RCC 7860 (cell line): ENCODE data around the gene WASL.
A peak's percentile ranks its signal among the peaks of the same experiment; 100 is the strongest.

ENCODE experiments used
- DNase-seq: peaks from one replicate; pipeline ENCODE4 v3.0.0-alpha.2; 2015; ENCODE audit warnings: low spot score
- FAIRE-seq: peaks from 2 replicates; lab custom pipeline; 2012; peaks lifted over from hg19 to GRCh38; lab: Jason Lieb, UNC

Gene WASL

DNA sequence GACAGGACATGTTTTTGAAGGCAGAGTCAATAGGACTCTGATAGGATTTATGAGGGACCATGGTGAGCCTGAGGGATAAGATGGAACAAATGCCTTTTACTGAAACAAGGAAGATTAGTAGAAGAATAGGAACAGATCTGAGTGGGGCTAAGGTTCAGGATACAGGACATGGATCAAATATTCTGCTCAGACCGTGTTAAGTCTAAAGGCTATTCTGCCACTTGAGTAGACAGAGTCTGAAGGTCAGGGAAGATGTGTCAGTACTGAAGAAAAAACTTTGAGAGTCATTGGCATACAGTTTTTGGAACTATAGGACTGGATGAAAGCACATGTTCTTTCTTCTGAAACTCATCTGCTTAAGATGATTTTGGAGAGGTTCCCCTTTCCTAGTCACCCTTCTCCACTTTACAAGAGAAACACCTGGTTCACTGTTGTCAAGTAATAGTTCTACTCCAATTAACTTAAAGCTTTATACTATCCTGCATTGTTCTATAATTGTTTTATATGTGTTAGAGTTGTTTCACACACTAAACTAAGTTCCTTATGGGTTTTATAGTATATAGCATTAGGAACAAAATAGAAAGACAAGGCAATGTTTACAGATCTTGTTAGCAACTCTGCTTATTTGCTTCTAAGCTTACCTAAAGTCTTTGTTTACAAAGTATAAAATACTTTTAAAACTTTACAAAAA is 43.4 kb downstream of the WASL start:
- DNase-seq: no peak
- no peak for FAIRE-seq

DNA sequence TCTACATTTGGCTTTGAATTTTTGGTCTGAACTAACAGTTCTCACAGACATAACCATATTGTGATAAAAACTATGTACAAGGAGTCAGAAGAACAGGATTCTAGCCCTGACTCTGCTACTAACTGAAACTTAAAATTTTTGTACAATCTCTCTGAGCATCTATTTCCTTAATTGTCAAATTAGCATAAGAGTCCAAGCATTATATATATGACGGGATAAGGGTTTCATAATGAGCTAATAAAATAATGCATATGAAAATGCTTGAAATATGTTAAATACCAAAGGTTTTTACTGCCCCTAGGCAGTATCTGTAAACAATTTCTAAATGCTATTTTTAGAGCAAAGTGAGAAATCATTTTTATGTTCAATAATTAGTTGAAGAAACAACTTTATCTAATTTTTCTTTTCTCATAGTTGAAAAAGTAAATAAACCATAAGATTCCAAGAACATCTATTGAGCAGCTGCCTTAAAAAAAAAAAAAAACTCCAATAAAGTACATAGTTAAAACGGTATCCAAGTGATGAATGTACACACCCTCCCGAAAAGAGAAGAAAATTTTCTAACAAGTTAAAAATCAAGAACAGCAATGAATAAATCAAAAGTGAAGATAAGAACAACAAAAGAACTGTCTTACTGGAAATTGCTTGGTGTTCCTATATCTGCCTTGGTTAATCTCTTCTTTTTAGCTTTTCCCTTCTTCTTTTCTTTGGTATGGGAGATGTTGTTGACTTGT is 52.7 kb downstream of the WASL start:
- DNase-seq (no peak), FAIRE-seq (no peak)

DNA sequence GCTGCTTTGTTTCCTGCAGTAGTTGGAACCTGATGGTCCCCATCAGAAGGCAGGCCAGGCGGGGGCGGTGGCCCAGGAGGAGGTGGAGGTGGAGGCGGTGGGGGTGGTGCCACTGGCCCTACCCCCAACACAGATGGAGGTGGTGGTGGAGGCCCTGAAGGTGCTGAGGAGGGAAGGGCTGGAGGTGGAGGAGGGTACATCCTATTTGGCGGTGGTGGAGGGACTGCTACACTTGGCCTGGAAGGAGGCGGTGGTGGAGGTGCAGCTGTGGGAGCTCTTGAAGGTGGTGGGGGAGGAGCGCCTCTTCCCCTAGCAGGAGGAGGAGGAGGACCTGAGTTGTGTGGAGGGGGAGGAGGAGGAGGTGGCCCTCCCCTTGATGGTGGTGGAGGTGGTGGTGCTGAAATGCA is 56.3 kb downstream of the WASL start:
- FAIRE-seq (no peak), DNase-seq (no peak)

DNA sequence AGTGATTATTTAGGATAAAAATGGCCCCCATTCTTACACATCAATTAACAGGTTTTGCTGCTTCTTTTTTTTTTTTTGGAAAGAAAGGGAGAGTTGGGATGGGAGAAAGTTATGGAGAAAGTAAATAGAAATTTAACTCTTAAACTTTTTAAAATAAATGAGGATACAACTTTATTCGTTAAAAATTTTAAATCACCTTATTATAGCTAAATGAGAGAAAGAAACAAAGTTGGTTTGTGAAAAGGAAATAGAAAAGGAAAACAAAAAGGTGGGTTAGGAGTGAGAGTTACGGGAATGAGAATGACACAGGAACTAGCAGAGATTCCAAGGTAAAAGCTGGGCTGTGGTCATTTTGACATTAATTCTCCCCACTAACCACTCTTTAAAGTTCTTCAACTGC is 58.3 kb downstream of the WASL start:
- peak; percentile 21 for FAIRE-seq
- no peak for DNase-seq

DNA sequence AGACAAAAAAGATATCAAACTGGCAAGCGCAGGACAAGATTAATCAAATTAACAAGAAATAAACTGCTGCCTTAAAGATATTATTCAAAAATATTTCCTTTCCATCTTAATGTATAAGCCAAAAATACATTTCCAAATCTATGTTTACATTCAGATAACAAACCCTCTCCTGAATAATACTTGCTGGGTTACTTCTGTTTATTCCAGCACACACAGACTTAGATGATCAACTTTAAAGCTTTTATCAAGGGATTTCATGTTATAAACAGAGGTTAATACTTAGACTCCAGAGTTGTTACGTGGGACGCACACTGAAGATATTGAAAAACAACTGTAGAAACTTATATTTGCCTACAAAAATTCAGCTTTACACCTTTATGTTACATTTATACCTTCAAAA is 59.6 kb downstream of the WASL start:
- no peak for FAIRE-seq
- no peak for DNase-seq

DNA sequence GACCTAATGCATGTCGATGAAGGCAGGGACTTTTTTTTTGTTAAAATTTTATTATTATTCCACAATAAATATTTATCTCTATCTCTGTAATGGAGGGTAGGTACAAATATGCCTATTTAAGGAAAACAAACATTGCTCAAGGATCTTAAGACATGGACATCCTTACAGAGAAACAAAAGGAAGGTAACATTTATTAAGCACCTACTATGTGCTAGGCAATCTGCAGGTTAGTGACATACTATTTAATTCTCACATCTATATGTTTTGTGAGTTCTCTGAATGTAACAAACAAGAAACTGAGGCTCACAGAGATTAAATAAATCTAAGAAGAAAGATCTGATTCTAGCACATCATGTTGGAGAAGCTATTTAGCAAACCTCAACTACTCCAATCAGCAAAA is 61.1 kb downstream of the WASL start:
- FAIRE-seq (no peak), DNase-seq (no peak)

DNA sequence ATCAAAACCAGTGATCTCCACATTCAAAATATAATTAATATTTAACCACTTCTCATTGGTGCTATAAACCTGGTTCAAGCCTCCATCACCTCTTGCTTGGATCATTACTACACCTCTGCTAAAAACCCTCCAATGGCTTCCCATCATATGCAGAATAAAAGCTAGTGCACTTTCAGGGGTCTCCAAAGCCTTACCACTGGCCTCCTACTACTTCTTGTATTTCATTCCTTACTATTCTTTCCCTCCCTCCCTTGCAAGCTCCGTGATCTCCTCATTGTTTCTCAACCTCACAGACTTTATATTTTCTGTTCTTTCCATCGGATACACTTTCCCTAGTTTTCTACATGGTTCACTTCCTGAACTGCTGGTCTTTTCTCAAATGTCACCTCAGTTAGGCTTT is 61.6 kb downstream of the WASL start:
- FAIRE-seq: no peak

DNA sequence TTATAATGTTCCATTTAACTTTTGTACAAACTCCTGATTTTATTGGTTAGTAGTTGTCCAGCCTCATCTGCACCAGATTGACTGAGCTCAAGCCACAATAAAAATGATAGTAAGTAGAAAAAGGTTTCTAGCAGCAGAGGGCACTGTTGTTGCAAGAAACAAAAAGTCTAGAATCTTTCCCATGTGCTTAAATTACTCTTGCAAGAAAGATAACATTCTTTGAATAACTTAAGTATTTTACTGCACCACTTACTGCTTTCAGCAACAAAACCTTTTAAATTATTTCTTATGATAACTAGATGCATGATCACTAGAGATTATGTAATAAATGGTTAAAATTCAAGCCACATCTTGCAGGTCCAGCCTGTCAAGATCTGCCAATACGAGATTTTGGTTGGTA is 66.1 kb downstream of the WASL start:
- DNase-seq (peak; percentile 58), FAIRE-seq (peak; percentile 90)

More for the DNA sequence above, 61.6 kb downstream of the WASL start:
- DNase-seq: no peak

DNA sequence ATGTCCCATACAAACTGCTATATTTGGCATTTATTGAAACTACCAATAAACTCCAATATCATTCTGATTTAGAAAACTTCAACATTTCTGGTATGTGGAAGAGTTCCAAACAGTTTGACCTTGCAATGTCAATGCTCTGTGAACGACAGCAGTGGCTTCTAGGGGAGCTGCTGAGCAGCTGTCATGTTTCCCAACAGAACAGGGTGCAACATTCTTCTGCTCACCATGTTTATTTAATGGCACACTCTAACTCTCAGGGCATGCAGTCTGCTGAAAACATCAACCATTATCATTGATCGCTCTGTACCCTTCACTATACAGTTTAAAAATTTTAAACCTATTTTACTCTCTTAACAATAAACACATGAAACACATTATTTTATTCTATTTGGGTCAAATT is 67.2 kb downstream of the WASL start:
- DNase-seq (no peak), FAIRE-seq (no peak)

DNA sequence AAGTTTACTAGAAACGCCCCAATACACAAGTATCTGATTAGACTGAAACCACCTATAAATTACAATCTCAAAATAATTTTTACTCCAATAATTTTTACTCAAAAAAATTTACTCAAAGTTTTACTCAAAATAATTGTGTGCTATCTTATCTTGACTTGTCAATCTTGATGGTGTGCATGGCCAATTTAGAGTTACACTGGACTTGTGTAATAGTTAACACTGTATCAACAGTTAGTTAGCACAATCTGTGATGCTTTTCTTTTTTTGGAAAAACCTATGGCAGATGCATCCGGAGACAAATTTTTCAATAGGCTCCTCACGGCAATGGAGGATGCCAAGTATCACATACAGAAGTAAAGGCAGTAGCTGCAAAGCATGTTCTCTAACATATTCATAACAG is 68.2 kb downstream of the WASL start:
- no peak for FAIRE-seq
- DNase-seq: no peak

DNA sequence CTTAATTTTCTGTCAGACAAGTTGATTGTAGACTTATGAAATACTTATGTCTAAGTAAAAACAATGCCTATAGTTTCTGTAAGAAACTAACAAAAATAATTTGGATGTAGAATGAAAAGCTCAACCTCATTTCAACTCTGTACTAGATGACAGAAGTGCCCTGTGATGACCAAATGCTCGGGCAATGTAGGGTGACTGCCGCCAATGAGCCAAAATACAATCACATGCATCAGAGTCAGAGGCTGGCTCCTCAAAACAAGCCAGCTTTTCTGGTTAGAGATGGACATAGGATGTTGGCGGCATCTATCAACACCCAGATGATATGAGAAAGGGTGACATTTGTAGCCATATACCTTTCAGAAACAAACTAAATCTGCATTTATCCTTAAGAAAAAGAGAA is 69.2 kb downstream of the WASL start:
- DNase-seq: no peak
- no peak for FAIRE-seq

DNA sequence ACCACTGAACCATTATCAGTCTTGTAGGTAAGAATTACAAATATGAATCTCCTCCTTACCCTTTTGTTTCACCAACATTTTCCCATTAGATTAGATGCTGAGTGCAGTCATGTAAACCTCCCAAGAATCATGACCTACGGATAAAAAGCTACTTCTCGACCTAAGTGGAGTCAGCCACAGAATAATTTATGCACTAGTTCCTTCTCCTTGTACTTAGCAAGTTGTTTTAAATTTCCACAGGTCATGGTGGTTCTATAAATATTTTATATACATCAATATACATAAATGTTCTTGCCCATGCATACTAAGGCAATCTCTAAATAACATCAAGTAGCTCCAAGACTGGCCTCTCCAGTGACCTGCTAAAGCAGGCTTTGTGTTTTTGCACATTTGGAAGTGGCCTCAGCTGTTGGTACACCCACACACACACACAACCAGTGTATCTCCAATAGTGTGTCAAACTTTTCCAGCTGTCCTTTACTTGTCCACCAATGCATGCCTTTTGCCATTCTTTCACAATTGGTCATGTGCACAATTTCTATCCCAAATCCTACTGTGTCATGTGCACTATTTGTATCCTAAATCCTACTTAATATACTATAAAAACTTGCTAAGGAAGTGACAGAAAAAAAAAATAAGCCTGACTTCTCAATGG is 71.6 kb downstream of the WASL start:
- FAIRE-seq (no peak), DNase-seq (no peak)

DNA sequence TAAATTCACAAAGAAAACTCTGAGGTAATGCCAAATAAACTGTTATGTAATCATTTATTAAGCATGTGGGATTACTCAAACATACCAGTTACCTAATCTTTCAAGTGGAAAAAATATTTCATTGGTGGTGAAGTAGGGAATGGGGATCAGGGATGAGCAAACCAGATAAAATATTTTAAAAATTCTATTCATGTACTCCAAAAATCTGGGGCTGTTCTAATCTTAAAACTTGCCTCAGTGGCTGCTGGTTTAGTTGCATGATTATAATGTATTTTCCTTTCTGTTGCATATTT is 73.7 kb downstream of the WASL start:
- FAIRE-seq (peak; percentile 30), DNase-seq (no peak)

DNA sequence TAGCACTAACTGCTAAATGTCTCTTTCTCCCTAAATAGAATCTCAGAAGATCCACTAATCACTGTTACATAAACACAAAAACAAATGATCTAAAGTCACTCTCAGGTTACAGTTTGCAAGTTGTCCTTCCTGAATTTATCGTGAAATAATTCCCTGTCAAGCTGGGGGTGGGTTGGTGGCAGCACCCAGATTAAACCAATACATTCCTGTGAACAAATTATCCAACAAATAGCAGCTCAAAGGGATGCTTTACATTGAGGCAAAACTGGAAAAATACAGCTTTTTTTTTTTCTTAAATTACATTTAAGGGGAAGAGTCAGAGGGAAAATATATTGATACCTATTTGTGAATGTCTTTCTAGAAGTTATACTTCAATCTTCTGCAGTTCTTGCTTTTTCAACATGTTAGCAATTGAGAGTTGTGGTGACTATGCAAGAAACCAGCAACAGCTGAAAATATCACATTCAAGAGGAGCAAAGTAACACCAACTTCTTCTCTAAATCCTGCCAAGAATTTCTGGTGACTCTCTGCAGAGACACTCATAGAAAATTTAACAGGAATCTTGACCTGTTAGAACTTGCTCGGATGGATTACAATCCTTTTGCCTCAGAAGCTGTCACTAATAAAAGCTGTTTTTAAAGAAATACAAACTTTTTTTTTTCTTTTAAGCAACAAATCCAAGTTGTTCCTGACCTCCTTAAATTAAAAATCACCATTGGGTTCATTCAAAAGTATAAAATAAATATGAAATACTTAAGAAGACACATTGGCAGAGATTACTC is 74.2 kb downstream of the WASL start:
- DNase-seq (no peak), FAIRE-seq (no peak)

DNA sequence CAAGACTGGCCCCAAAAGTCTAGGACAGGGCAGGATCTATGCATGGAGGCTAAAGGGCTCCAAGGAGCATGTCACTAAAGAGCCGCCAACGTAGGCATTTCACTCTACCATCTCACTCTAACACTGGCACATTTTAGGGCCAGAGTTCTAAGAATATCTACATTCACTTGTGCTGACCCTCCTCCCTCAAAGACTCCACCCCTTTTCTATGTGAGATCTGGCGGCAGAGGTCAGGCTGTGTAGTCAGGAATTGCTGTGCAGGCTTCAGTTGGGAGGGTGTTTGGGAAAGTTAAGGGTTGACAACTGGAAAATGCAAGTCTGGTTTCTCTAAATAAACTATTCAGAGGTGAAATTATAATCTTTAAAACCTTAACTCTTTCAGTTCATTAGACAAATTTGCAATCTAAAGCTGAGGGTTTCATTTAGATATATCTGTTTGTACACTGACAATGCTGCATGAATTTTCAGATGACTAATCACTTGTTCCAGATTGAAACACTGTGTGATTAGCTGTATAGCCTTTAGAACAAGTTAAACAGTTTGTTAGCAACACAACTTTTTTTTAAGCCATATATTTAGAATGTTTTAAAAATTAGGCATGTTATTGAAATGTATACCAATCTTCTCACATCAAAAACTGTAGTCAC is 74.9 kb downstream of the WASL start:
- no peak for DNase-seq
- no peak for FAIRE-seq

DNA sequence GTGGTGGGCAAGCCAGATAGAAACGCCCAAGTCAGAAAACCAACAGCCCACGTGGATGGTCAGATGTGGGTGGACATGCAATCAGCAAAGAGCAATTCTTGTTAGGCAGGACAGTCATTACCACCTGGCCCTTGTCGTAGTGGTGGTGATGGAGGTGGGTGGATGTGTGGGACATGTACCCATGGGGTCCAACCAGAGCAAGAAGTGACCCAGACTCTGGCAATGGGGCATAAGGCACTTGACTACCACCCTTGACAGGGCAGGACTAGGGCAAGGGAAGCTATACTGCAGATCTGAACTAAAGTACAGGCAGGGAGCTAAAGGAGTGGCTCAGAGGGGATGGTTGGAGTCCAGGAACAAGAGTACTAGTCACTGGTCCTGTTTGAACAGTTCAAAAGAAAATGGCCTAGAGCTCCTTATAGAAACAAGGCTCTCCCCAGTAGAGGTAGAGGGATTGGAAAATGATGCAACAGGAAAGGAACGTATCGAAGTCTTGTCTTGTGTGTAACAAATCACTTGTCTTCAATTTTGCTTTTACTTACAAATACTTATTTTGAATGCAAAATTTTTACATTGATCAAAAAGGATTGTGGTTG is 75.6 kb downstream of the WASL start:
- DNase-seq (no peak), FAIRE-seq (no peak)

DNA sequence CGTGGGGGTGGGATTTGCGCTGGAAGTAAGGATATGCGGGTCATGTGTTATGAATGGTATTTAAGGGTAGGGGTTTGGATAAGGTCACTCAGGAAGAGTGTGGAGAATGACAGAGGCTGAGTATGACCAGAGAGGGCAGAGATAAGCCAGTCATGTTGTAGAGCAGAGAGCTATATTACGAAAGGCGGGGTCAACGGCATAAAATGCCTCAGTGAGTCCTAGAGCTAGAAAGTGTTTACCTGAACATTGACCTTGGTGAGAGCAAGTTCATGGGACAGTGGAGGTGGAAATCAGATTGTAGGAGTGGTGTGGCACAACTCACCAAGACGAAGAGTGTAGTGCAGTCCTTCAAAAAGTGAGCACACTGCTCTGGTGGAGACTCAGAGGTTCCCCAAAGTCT is 79.3 kb downstream of the WASL start:
- FAIRE-seq (no peak), DNase-seq (no peak)

DNA sequence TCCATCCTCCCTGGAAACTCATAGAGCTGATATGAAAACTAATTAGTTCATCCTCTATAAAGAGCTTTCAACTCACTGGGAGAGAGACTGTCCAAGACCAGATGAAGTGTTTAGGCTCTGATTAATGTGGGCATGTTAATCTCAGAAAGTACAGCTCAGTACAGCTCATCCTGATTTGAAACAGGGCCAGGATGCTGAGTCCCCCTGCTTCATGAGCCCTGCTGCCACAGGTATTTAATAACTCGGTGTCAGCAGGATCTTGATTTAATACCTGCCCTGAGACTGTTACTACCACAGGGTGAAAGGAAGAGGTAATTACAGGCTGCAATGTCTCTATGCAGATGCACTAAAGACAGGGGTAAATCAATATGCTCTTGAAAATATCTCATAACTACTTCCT is 82.3 kb downstream of the WASL start:
- FAIRE-seq: no peak

DNA sequence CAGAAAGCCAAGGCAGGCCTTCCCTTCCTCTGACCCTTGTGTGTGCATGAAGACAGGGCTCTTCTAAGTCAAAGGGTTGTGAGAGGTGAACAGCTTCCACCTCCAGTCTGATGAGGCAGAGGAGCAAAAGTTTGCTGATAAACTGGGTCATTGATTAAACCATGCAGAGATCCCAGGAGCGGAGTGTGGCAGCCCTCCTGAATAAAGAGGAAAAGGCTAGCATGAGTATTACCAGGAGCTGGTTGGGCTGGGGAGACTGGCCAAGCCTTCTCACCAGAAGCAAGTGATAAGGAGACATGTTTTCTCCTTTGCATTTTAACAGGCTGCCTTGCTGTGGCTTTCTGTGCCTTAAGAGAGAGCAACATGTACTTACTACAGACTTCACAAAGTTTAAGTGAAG is 82.9 kb downstream of the WASL start:
- FAIRE-seq: no peak

More for the DNA sequence above, 82.3 kb downstream of the WASL start:
- no peak for DNase-seq

DNA sequence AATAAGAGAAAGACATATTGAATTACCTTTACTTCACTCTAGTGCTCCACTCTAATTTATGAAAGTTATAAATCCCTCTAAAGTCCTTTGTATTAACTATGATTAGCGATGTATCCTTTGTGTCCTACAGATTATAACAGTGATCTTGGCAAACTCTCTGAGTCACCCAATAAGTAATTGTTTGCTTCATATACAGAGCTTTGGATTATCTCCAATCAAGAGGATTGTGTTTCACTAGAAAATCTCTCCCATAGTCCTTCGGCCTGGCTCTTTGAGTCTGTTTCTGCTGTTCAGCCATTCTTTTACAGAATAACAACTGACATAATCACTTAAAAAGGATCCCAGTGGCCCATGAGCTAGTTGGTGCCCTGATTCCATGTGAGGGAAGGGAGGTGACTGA is 83.6 kb downstream of the WASL start:
- FAIRE-seq (no peak), DNase-seq (no peak)

More for the DNA sequence above, 82.9 kb downstream of the WASL start:
- DNase-seq: no peak

DNA sequence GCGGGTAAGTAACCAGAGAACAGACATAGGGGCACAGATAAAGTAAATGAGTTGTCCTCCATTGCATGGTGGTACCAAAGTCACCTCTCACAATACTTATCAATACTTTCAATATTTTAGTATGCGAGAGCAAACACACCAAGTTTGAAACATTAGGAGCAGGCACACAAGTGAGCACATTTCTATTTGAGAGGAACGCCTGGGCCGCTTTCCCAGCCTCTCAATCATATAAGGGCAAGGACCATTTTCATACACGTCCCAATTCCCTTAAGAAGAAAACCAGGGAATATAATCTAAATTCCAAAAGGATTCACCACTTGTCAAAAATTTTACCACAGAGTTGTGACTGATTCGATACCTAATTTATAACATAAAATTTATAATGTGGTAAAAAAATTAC is 85.6 kb downstream of the WASL start:
- FAIRE-seq (no peak), DNase-seq (no peak)
